GM12874 (cell line): ENCODE data around the gene SARDH.
A peak's percentile ranks its signal among the peaks of the same experiment; 100 is the strongest.

Experiments
- CTCF ChIP-seq: IDR thresholded peaks from 2 replicates; pipeline ENCODE4 v1.5.1; 2011; ENCODE audit warnings: low read depth, mild to moderate bottlenecking, control low read depth, low read length, moderate library complexity; ENCODE audit not compliant: insufficient read depth

Gene SARDH

GRCh38 chr9:133783331-133783731, 45.2 kb upstream of the SARDH start:
- no peak for TF ChIP-seq CTCF

GRCh38 chr9:133782157-133783130, 44.3 kb upstream of the SARDH start:
- peak; percentile 83 for TF ChIP-seq CTCF

GRCh38 chr9:133781828-133782135, 43.6 kb upstream of the SARDH start:
- no peak for TF ChIP-seq CTCF

- no peak for TF ChIP-seq CTCF
Measured at GRCh38 chr9:133780962-133781827, 43.0 kb upstream of the SARDH start.

- no peak for TF ChIP-seq CTCF
Measured at GRCh38 chr9:133780404-133780945, 42.3 kb upstream of the SARDH start.

- TF ChIP-seq CTCF = no peak
Measured at GRCh38 chr9:133779516-133780403, 41.6 kb upstream of the SARDH start.
